ENCODE results near the gene MN1.

Gene MN1

DNA sequence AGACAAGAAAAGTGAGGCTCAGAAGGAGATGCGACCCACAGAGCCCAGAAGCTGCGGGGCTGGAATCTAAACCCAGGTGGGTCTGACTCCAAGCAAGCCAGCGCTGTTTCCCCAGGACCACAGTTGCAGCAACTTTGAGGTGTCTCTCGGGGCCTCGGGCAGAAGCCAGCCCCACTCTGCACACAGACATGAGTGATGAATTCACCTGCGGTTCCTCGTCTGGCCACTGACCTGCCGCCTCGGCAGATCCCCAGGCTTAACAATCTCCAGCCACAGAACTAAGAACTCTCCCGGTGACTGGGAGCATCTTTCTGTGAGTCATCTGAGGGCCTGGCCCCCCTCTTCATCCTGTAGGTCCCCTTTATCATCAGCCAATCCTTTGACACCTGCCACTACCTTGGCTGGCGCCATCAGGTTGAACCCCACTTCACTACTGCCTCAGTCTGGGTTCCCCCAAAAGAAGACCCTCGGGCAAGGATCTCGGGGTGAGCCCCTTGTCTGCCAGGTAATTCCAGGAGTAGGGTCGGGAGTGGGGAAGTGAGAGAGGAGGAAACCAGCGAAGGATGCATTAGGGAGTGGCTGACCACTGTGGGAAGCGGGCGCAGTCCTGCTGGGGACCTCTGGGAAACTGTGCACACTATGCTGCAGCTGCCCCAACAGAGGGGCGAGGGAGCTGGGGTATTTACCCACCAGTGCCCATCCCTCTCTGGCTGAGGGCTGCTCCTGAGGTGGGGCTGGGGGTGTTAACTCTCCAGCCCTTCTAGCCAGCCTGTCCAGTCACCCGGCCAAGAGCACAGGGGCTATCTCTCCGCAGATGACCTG lies 33.0 kb upstream of the MN1 start:
- H2BK15ac ChIP-seq (replicated peaks; ENCODE audit: low read depth) = no peak overlapping the region
- H3K9ac ChIP-seq (ENCODE audit: low read length) = no peak overlapping the region
- H3K36me3 ChIP-seq (ENCODE audit: control insufficient read depth, insufficient read depth, low read length) = no peaks in the 10 kb centered on the region
- DNase-seq = no peak
- no peak overlapping the region for H3K18ac ChIP-seq (ENCODE audit: low read length)
- H3K4me1 ChIP-seq (ENCODE audit: control insufficient read depth, low read depth, low read length) = peaks cover 7% of the 10 kb centered on the region
- no peak overlapping the region for H2AK5ac ChIP-seq (ENCODE audit: low read length)
- no peak overlapping the region for H3K4me3 ChIP-seq (ENCODE audit: low read length)
- H3K23ac ChIP-seq (ENCODE audit: low read length) = no peak overlapping the region
- H4K8ac ChIP-seq (ENCODE audit: low read depth, low read length) = no peak overlapping the region
- H3K4me2 ChIP-seq (ENCODE audit: low read length) = no peak overlapping the region
- no peaks in the 10 kb centered on the region for H3K79me1 ChIP-seq (ENCODE audit: low read length)
- H3K4ac ChIP-seq (ENCODE audit: low read depth, low read length) = no peak overlapping the region
- H4K5ac ChIP-seq (ENCODE audit: low read length) = no peak overlapping the region
- no peak overlapping the region for H3K27ac ChIP-seq (ENCODE audit: low read depth, low read length)
- H2BK5ac ChIP-seq (ENCODE audit: low read length) = no peak overlapping the region
- H3K79me2 ChIP-seq (ENCODE audit: control insufficient read depth, insufficient read depth, low read length) = no peaks in the 10 kb centered on the region
- no peaks in the 10 kb centered on the region for H3K27me3 ChIP-seq (ENCODE audit: insufficient read depth, low read length, poor library complexity)
- no peak overlapping the region for H3K56ac ChIP-seq (ENCODE audit: low read length)
- no CpG with 5 or more reads among the region's 20 CpGs for WGBS (ENCODE audit: extremely low coverage, insufficient coverage, low lambda C conversion rate)
- no peak overlapping the region for H2BK120ac ChIP-seq (ENCODE audit: low read depth, low read length)

DNA sequence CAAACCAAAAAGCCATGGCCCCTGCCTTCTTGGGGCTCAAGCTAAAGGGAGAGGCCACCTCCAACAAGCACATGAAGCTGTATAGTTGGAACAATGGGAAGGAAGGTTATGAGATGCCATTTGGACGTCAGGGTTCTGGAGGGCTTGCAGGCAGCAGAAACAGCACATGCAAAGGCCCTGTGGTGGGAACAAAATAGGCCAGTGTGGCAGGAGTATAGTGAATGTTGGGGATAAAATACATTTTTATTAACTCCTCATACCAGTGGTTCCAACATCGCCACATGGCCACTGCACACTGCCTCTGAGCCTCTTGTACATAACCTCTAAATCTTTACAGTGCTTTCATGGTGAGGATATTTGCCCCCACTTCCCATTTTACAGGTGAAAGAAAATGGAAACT lies 32.2 kb upstream of the MN1 start:
- Histone ChIP-seq H4K8ac (ENCODE audit: low read depth, low read length) (no peak overlapping the region), H3K9ac (ENCODE audit: low read length) (no peak overlapping the region), H2BK15ac (replicated peaks; ENCODE audit: low read depth) (no peak overlapping the region), H3K4me3 (ENCODE audit: low read length) (no peak overlapping the region), H3K27ac (ENCODE audit: low read depth, low read length) (no peak overlapping the region), H2BK5ac (ENCODE audit: low read length) (no peak overlapping the region), H4K5ac (ENCODE audit: low read length) (no peak overlapping the region), H3K4ac (ENCODE audit: low read depth, low read length) (no peak overlapping the region), H3K56ac (ENCODE audit: low read length) (no peak overlapping the region), H2AK5ac (ENCODE audit: low read length) (no peak overlapping the region), H3K27me3 (ENCODE audit: insufficient read depth, low read length, poor library complexity) (no peaks in the 10 kb centered on the region), H3K4me2 (ENCODE audit: low read length) (no peak overlapping the region), H3K79me1 (ENCODE audit: low read length) (no peaks in the 10 kb centered on the region), H3K79me2 (ENCODE audit: control insufficient read depth, insufficient read depth, low read length) (no peaks in the 10 kb centered on the region), H2BK120ac (ENCODE audit: low read depth, low read length) (no peak overlapping the region), H3K18ac (ENCODE audit: low read length) (no peak overlapping the region), H3K36me3 (ENCODE audit: control insufficient read depth, insufficient read depth, low read length) (no peaks in the 10 kb centered on the region), H3K4me1 (ENCODE audit: control insufficient read depth, low read depth, low read length) (peaks cover 7% of the 10 kb centered on the region), H3K23ac (ENCODE audit: low read length) (no peak overlapping the region)
- WGBS (ENCODE audit: extremely low coverage, insufficient coverage, low lambda C conversion rate) = no CpG with 5 or more reads among the region's 2 CpGs
- DNase-seq = no peak

- Histone ChIP-seq H3K36me3 (ENCODE audit: control insufficient read depth, insufficient read depth, low read length) (no peaks in the 10 kb centered on the region), H3K79me1 (ENCODE audit: low read length) (no peaks in the 10 kb centered on the region), H3K4me2 (ENCODE audit: low read length) (no peak overlapping the region), H2BK15ac (replicated peaks; ENCODE audit: low read depth) (no peak overlapping the region), H3K4me1 (ENCODE audit: control insufficient read depth, low read depth, low read length) (peaks cover 7% of the 10 kb centered on the region), H3K9ac (ENCODE audit: low read length) (no peak overlapping the region), H2BK5ac (ENCODE audit: low read length) (no peak overlapping the region), H2BK120ac (ENCODE audit: low read depth, low read length) (no peak overlapping the region), H3K18ac (ENCODE audit: low read length) (no peak overlapping the region), H3K4ac (ENCODE audit: low read depth, low read length) (no peak overlapping the region), H4K5ac (ENCODE audit: low read length) (no peak overlapping the region), H3K27me3 (ENCODE audit: insufficient read depth, low read length, poor library complexity) (no peaks in the 10 kb centered on the region), H3K4me3 (ENCODE audit: low read length) (no peak overlapping the region), H4K8ac (ENCODE audit: low read depth, low read length) (no peak overlapping the region), H2AK5ac (ENCODE audit: low read length) (no peak overlapping the region), H3K23ac (ENCODE audit: low read length) (no peak overlapping the region), H3K79me2 (ENCODE audit: control insufficient read depth, insufficient read depth, low read length) (no peaks in the 10 kb centered on the region), H3K56ac (ENCODE audit: low read length) (no peak overlapping the region), H3K27ac (ENCODE audit: low read depth, low read length) (no peak overlapping the region)
- WGBS (ENCODE audit: extremely low coverage, insufficient coverage, low lambda C conversion rate) = no CpG with 5 or more reads among the region's 7 CpGs
- no peak for DNase-seq
Measured at GRCh38 chr22:27832606-27833005, 31.1 kb upstream of the MN1 start.

GRCh38 chr22:27829620-27830019 lies 28.1 kb upstream of the MN1 start:
- Histone ChIP-seq H3K4me2 (ENCODE audit: low read length) (no peak overlapping the region), H3K27me3 (ENCODE audit: insufficient read depth, low read length, poor library complexity) (no peaks in the 10 kb centered on the region), H2AK5ac (ENCODE audit: low read length) (no peak overlapping the region), H3K4me1 (ENCODE audit: control insufficient read depth, low read depth, low read length) (no peaks in the 10 kb centered on the region), H3K27ac (ENCODE audit: low read depth, low read length) (no peak overlapping the region), H3K36me3 (ENCODE audit: control insufficient read depth, insufficient read depth, low read length) (no peaks in the 10 kb centered on the region), H3K79me1 (ENCODE audit: low read length) (no peaks in the 10 kb centered on the region), H4K5ac (ENCODE audit: low read length) (no peak overlapping the region), H2BK120ac (ENCODE audit: low read depth, low read length) (no peak overlapping the region), H3K18ac (ENCODE audit: low read length) (no peak overlapping the region), H3K79me2 (ENCODE audit: control insufficient read depth, insufficient read depth, low read length) (no peaks in the 10 kb centered on the region), H2BK15ac (replicated peaks; ENCODE audit: low read depth) (no peak overlapping the region), H3K23ac (ENCODE audit: low read length) (no peak overlapping the region), H3K9ac (ENCODE audit: low read length) (no peak overlapping the region), H3K4me3 (ENCODE audit: low read length) (no peak overlapping the region), H2BK5ac (ENCODE audit: low read length) (no peak overlapping the region), H3K4ac (ENCODE audit: low read depth, low read length) (no peak overlapping the region), H4K8ac (ENCODE audit: low read depth, low read length) (no peak overlapping the region), H3K56ac (ENCODE audit: low read length) (no peak overlapping the region)
- DNase-seq = no peak
- no CpG with 5 or more reads among the region's 3 CpGs for WGBS (ENCODE audit: extremely low coverage, insufficient coverage, low lambda C conversion rate)

- H2BK15ac ChIP-seq (replicated peaks; ENCODE audit: low read depth) = no peak overlapping the region
- no peak overlapping the region for H3K23ac ChIP-seq (ENCODE audit: low read length)
- no peak overlapping the region for H2BK120ac ChIP-seq (ENCODE audit: low read depth, low read length)
- WGBS (ENCODE audit: extremely low coverage, insufficient coverage, low lambda C conversion rate) = no CpG with 5 or more reads among the region's 23 CpGs
- no peak overlapping the region for H2BK5ac ChIP-seq (ENCODE audit: low read length)
- no peak overlapping the region for H3K4ac ChIP-seq (ENCODE audit: low read depth, low read length)
- H3K79me1 ChIP-seq (ENCODE audit: low read length) = no peaks in the 10 kb centered on the region
- H2AK5ac ChIP-seq (ENCODE audit: low read length) = no peak overlapping the region
- no peak overlapping the region for H4K5ac ChIP-seq (ENCODE audit: low read length)
- no peaks in the 10 kb centered on the region for H3K79me2 ChIP-seq (ENCODE audit: control insufficient read depth, insufficient read depth, low read length)
- no peaks in the 10 kb centered on the region for H3K4me1 ChIP-seq (ENCODE audit: control insufficient read depth, low read depth, low read length)
- no peak overlapping the region for H3K4me2 ChIP-seq (ENCODE audit: low read length)
- no peaks in the 10 kb centered on the region for H3K27me3 ChIP-seq (ENCODE audit: insufficient read depth, low read length, poor library complexity)
- H3K27ac ChIP-seq (ENCODE audit: low read depth, low read length) = no peak overlapping the region
- H3K56ac ChIP-seq (ENCODE audit: low read length) = no peak overlapping the region
- no peak overlapping the region for H3K18ac ChIP-seq (ENCODE audit: low read length)
- no peaks in the 10 kb centered on the region for H3K36me3 ChIP-seq (ENCODE audit: control insufficient read depth, insufficient read depth, low read length)
- H4K8ac ChIP-seq (ENCODE audit: low read depth, low read length) = no peak overlapping the region
- no peak overlapping the region for H3K4me3 ChIP-seq (ENCODE audit: low read length)
- H3K9ac ChIP-seq (ENCODE audit: low read length) = no peak overlapping the region
- DNase-seq = no peak
Measured at GRCh38 chr22:27827604-27828587, 26.3 kb upstream of the MN1 start.
